Measurements from ENCODE around the gene IL10.

Gene IL10

DNA sequence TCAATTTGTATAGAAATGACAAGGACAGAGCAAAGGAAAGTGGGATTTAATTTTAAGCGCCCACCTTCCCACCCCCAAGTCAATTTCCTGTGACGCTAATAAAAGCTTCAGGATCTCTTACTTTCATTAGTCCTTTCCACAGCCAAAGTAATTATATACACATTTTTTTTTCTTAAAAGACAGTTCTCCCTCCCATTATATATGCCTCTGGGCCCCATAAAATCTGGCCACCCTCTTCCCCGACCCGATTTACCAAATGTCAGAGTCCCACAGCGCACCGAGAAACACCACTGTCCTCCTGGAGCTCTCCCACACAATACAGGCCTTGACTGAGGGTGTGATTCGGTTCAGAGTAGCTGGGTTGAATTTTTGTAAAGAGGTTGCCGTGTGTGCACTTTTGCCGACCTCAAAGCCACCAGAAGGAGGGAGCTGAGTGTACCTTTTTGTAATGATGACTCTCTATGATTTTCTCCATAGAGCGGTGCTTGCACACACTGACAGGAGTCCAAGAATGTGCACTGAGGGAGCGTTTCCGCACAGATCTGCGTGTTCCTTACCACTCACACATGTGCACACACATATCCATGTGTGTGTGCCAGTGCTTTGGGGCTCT lies 26.2 kb upstream of the IL10 start:
- TF ChIP-seq PPARA (CRISPR knock-in tag; IDR thresholded peaks at IDR 0.05; ENCODE audit: borderline replicate concordance) (no peak), ZFP30 (CRISPR knock-in tag; IDR thresholded peaks at IDR 0.05) (no peak), ZC3H10 (CRISPR knock-in tag; IDR thresholded peaks at IDR 0.05) (no peak), CSDC2 (CRISPR knock-in tag; IDR thresholded peaks at IDR 0.05) (no peak), ZNF70 (CRISPR knock-in tag; IDR thresholded peaks at IDR 0.05) (no peak), ZFP3 (CRISPR knock-in tag; IDR thresholded peaks at IDR 0.05) (no peak), OSR1 (CRISPR knock-in tag; IDR thresholded peaks at IDR 0.05) (no peak), CSRNP3 (CRISPR knock-in tag; IDR thresholded peaks at IDR 0.05) (no peak), RARB (CRISPR knock-in tag; IDR thresholded peaks at IDR 0.05) (no peak), TSHZ2 (CRISPR knock-in tag; IDR thresholded peaks at IDR 0.05) (no peak), PATZ1 (CRISPR knock-in tag; IDR thresholded peaks at IDR 0.05; ENCODE audit: borderline replicate concordance) (no peak), BACH2 (CRISPR knock-in tag; IDR thresholded peaks at IDR 0.05; ENCODE audit: borderline replicate concordance) (no peak), GLIS3 (CRISPR knock-in tag; IDR thresholded peaks at IDR 0.05) (no peak)
- TF ChIP-seq, protein P1, sequence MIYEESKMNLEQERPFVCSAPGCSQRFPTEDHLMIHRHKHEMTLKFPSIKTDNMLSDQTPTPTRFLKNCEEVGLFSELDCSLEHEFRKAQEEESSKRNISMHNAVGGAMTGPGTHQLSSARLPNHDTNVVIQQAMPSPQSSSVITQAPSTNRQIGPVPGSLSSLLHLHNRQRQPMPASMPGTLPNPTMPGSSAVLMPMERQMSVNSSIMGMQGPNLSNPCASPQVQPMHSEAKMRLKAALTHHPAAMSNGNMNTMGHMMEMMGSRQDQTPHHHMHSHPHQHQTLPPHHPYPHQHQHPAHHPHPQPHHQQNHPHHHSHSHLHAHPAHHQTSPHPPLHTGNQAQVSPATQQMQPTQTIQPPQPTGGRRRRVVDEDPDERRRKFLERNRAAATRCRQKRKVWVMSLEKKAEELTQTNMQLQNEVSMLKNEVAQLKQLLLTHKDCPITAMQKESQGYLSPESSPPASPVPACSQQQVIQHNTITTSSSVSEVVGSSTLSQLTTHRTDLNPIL (CRISPR knock-in tag; IDR thresholded peaks at IDR 0.05; ENCODE audit: low read depth) = no peak
- no peak for ATAC-seq

- peak; percentile 82 for ATAC-seq
These were observed 25.5 kb upstream of the IL10 start for GRCh38 chr1:206797534-206798383.

More at GRCh38 chr1:206797534-206798383, 25.5 kb upstream of the IL10 start:
- TF ChIP-seq POU6F1 (CRISPR knock-in tag; IDR thresholded peaks at IDR 0.05; ENCODE audit: borderline replicate concordance, low read depth) (no peak), PATZ1 (CRISPR knock-in tag; IDR thresholded peaks at IDR 0.05; ENCODE audit: borderline replicate concordance) (no peak), CSDC2 (CRISPR knock-in tag; IDR thresholded peaks at IDR 0.05) (no peak), ARNTL (CRISPR knock-in tag; IDR thresholded peaks at IDR 0.05; ENCODE audit: borderline replicate concordance, low read depth) (no peak), TCF4 (CRISPR knock-in tag; IDR thresholded peaks at IDR 0.05; ENCODE audit: borderline replicate concordance) (no peak), ZFP3 (CRISPR knock-in tag; IDR thresholded peaks at IDR 0.05) (no peak), ZFP30 (CRISPR knock-in tag; IDR thresholded peaks at IDR 0.05) (no peak)
